Neural cell (in vitro differentiated cells): ENCODE data around the gene UFD1. TPM values are rescaled to one million over a fixed set of nuclear protein-coding genes. Genes with fewer than 3 reads are reported as not detected.

Experiments
- H2AFZ ChIP-seq: fragments of 200-600, 300-800 bp; sonication (generic), shearing (Covaris generic); 2 replicates; pipeline ENCODE4 v1.6.0; 2014; ENCODE audit warnings: low read depth, mild to moderate bottlenecking, antibody characterized with exemption, low read length, moderate library complexity
- H3F3A ChIP-seq: fragments of 200-600 bp; shearing (Covaris generic); 2 replicates; pipeline ENCODE4 v1.6.1; 2016; ENCODE audit warnings: mild to moderate bottlenecking, moderate library complexity, mixed read lengths, antibody characterized with exemption, low read length; ENCODE audit not compliant: insufficient read depth, poor library complexity, severe bottlenecking
- H3K27ac ChIP-seq: fragments of 200-600, 300-800 bp; sonication (generic), shearing (Covaris generic); 2 replicates; pipeline ENCODE4 v1.5.1; 2014; ENCODE audit warnings: mild to moderate bottlenecking, low read length, moderate library complexity
- H3K27me3 ChIP-seq: fragments of 300-800, 200-600 bp; sonication (generic), shearing (Covaris generic); 2 replicates; pipeline ENCODE4 v1.6.0; 2014; ENCODE audit warnings: mild to moderate bottlenecking, low read depth, low read length, moderate library complexity; ENCODE audit not compliant: insufficient read depth
- H3K36me3 ChIP-seq: fragments of 300-800, 200-600 bp; sonication (generic), shearing (Covaris generic); 2 replicates; pipeline ENCODE4 v1.5.1; 2014; ENCODE audit warnings: mild to moderate bottlenecking, antibody characterized with exemption, low read length, moderate library complexity; ENCODE audit not compliant: insufficient read depth
- H3K4me2 ChIP-seq: fragments of 300-800, 200-600 bp; sonication (generic), shearing (Covaris generic); 2 replicates; pipeline ENCODE4 v1.6.0; 2014; ENCODE audit warnings: mild to moderate bottlenecking, low read length
- H3K4me3 ChIP-seq: fragments of 300-800, 200-600 bp; sonication (generic), shearing (Covaris generic); 2 replicates; pipeline ENCODE4 v1.5.1; 2014; ENCODE audit warnings: mild to moderate bottlenecking, low read length, moderate library complexity
- H3K79me2 ChIP-seq: fragments of 200-600 bp; shearing (Covaris generic); replicated peaks from 2 replicates; pipeline ENCODE4 v1.6.0; 2014; ENCODE audit warnings: mild to moderate bottlenecking, low read length, moderate library complexity; ENCODE audit not compliant: insufficient read depth
- H3K9ac ChIP-seq: fragments of 300-800, 200-600 bp; sonication (generic), shearing (Covaris generic); 2 replicates; pipeline ENCODE4 v1.6.1; 2016; ENCODE audit warnings: mild to moderate bottlenecking, low read length, mixed read lengths
- H3K9me2 ChIP-seq: fragments of 200-600 bp; shearing (Covaris generic); 2 replicates; pipeline ENCODE4 v1.6.1; 2016; ENCODE audit warnings: mild to moderate bottlenecking, low read length, mixed read lengths; ENCODE audit not compliant: insufficient read depth
- H3K9me3 ChIP-seq: fragments of 200-600, 300-800 bp; sonication (generic), shearing (Covaris generic); 2 replicates; pipeline ENCODE4 v1.6.1; 2016; ENCODE audit warnings: mild to moderate bottlenecking, mixed run types, low read length, moderate library complexity, mixed read lengths
- H4K20me1 ChIP-seq: fragments of 200-600 bp; shearing (Covaris generic); 2 replicates; pipeline ENCODE4 v1.6.1; 2016; ENCODE audit warnings: mild to moderate bottlenecking, mixed run types; ENCODE audit not compliant: insufficient read depth
- EP300 ChIP-seq: fragments of 450-650 bp; conservative IDR thresholded peaks from 2 replicates; pipeline ENCODE4 v1.6.1; 2014; ENCODE audit warnings: antibody characterized with exemption, mild to moderate bottlenecking, moderate library complexity; ENCODE audit not compliant: poor library complexity, severe bottlenecking
- EZH2 ChIP-seq: fragments of 200-600, 300-800 bp; shearing (Covaris generic), sonication (generic); IDR thresholded peaks from 2 replicates; pipeline ENCODE4 v1.6.1; 2014; ENCODE audit warnings: antibody characterized with exemption, low read length, borderline replicate concordance, mild to moderate bottlenecking; ENCODE audit not compliant: insufficient read depth, poor library complexity, severe bottlenecking
- RAD21 ChIP-seq: fragments of 450-650 bp; conservative IDR thresholded peaks from 2 replicates; pipeline ENCODE4 v1.6.1; 2014; ENCODE audit warnings: antibody characterized with exemption, mild to moderate bottlenecking, moderate library complexity
- SMC3 ChIP-seq: fragments of 450-650 bp; conservative IDR thresholded peaks from 2 replicates; pipeline ENCODE4 v1.6.1; 2014; ENCODE audit warnings: antibody characterized with exemption, mild to moderate bottlenecking, moderate library complexity; ENCODE audit not compliant: poor library complexity
- TAF1 ChIP-seq: IDR thresholded peaks from 2 replicates; pipeline ENCODE4 v1.6.1; 2012; ENCODE audit warnings: low read depth
- polyA plus RNA-seq: library from polyadenylated mRNA; depleted of rRNA; stranded (reverse); fragments of >200 nt; gene quantifications from 2 replicates; pipeline ENCODE4 v1.2.3, GENCODE V29; 2014
- TF ChIP-seq, protein P1 (sequence below): fragments of 450-650 bp; IDR thresholded peaks from 2 replicates; pipeline ENCODE4 v1.5.1; 2014; ENCODE audit warnings: antibody characterized with exemption, mild to moderate bottlenecking, moderate library complexity; ENCODE audit not compliant: poor library complexity, severe bottlenecking

UFD1 gene
- polyA plus RNA-seq, 1 donor from 2014 or later, result 56.9 TPM

- Histone ChIP-seq H3K9ac (no peak overlapping the region), H3K27ac (no peak overlapping the region), H3K79me2 (no peaks in the 10 kb centered on the region), H3K4me2 (no peak overlapping the region), H4K20me1 (no peaks in the 10 kb centered on the region), H3K9me2 (no peaks in the 10 kb centered on the region), H3F3A (no peaks in the 10 kb centered on the region), H3K27me3 (no peaks in the 10 kb centered on the region), H3K4me3 (no peak overlapping the region), H3K36me3 (no peaks in the 10 kb centered on the region), H3K9me3 (no peaks in the 10 kb centered on the region), H2AFZ (no peak overlapping the region)
- TF ChIP-seq, protein P1, sequence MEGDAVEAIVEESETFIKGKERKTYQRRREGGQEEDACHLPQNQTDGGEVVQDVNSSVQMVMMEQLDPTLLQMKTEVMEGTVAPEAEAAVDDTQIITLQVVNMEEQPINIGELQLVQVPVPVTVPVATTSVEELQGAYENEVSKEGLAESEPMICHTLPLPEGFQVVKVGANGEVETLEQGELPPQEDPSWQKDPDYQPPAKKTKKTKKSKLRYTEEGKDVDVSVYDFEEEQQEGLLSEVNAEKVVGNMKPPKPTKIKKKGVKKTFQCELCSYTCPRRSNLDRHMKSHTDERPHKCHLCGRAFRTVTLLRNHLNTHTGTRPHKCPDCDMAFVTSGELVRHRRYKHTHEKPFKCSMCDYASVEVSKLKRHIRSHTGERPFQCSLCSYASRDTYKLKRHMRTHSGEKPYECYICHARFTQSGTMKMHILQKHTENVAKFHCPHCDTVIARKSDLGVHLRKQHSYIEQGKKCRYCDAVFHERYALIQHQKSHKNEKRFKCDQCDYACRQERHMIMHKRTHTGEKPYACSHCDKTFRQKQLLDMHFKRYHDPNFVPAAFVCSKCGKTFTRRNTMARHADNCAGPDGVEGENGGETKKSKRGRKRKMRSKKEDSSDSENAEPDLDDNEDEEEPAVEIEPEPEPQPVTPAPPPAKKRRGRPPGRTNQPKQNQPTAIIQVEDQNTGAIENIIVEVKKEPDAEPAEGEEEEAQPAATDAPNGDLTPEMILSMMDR, result no peak
- no peak for TF ChIP-seq TAF1
- no peak for TF ChIP-seq SMC3
Observed at GRCh38 chr22:19501897-19502447, 23.0 kb upstream of the UFD1 start.

GRCh38 chr22:19499880-19500242, 20.9 kb upstream of the UFD1 start:
- Histone ChIP-seq H3K4me3 (no peak overlapping the region), H3F3A (no peaks in the 10 kb centered on the region), H3K27me3 (no peaks in the 10 kb centered on the region), H3K9me2 (no peaks in the 10 kb centered on the region), H3K9me3 (no peaks in the 10 kb centered on the region), H3K9ac (no peak overlapping the region), H3K79me2 (no peaks in the 10 kb centered on the region), H3K4me2 (no peak overlapping the region), H3K36me3 (no peaks in the 10 kb centered on the region), H3K27ac (no peak overlapping the region), H2AFZ (no peak overlapping the region), H4K20me1 (no peaks in the 10 kb centered on the region)
- TF ChIP-seq EZH2 (no peak), TAF1 (no peak), RAD21 (no peak), SMC3 (no peak)

GRCh38 chr22:19499236-19499879, 20.4 kb upstream of the UFD1 start:
- H2AFZ ChIP-seq, result no peak overlapping the region
- H3K79me2 ChIP-seq, result no peaks in the 10 kb centered on the region
- H3K4me2 ChIP-seq, result no peak overlapping the region
- TF ChIP-seq, protein P1, result no peak
- no peak for TF ChIP-seq TAF1
- no peak for TF ChIP-seq EP300
- H3F3A ChIP-seq, result no peaks in the 10 kb centered on the region
- H3K27ac ChIP-seq, result no peak overlapping the region
- H3K9ac ChIP-seq, result no peak overlapping the region
- H3K4me3 ChIP-seq, result no peak overlapping the region
- H3K9me2 ChIP-seq, result no peaks in the 10 kb centered on the region
- no peaks in the 10 kb centered on the region for H4K20me1 ChIP-seq
- H3K9me3 ChIP-seq, result no peaks in the 10 kb centered on the region
- no peaks in the 10 kb centered on the region for H3K36me3 ChIP-seq
- H3K27me3 ChIP-seq, result no peaks in the 10 kb centered on the region
